Measurements from ENCODE around the gene ZNF787. TPM values are rescaled to one million over a fixed set of nuclear protein-coding genes. Genes with fewer than 3 reads are reported as not detected.

Gene ZNF787
- polyA plus RNA-seq, 3 donors = 1.2 to 16.2 (median 1.8) TPM

GRCh38 chr19:56120002-56120370 lies 1.1 kb downstream of the ZNF787 start:
- peak overlapping the region; percentile 95 to 96 for H3K27ac ChIP-seq (ENCODE audit: low read depth in 1 of 2, low read length in 2 of 2)

GRCh38 chr19:56119582-56119978 lies 1.5 kb downstream of the ZNF787 start:
- peak overlapping the region; percentile 92 for H3K9ac ChIP-seq (ENCODE audit: insufficient read depth, low read length, poor library complexity, severe bottlenecking)
- no peaks in the 10 kb centered on the region for H3K27me3 Mint-ChIP-seq (ENCODE audit: low read depth in 3 of 3)
- peaks cover 50% of the 10 kb centered on the region for H3K4me1 Mint-ChIP-seq
- no peak overlapping the region for H2AFZ ChIP-seq (ENCODE audit: insufficient read depth, low read depth, low read length, poor library complexity, severe bottlenecking)
- no peak for DNase-seq
- H3K27me3 ChIP-seq (ENCODE audit: control insufficient read depth in 2 of 2, insufficient read depth in 2 of 2, low read length in 2 of 2) = no peaks in the 10 kb centered on the region
- H3K4me3 ChIP-seq (replicated peaks in 1 of 3; ENCODE audit: low read depth in 2 of 3, low read length in 3 of 3) = peak overlapping the region; percentile 48 to 80 (median 59)
- H3K4me2 ChIP-seq (replicated peaks; ENCODE audit: extremely low read depth, low read length, poor library complexity, severe bottlenecking) = peak overlapping the region; percentile 79
- H3K4me3 Mint-ChIP-seq = peak overlapping the region; percentile 84 to 92
- peaks cover 14 to 36% of the 10 kb centered on the region in 2 donors for H3K36me3 Mint-ChIP-seq
- 44% methylated on average over 15 of the region's 16 CpGs for WGBS (ENCODE audit: insufficient coverage)
- peaks cover 56% of the 10 kb centered on the region for H4K20me1 ChIP-seq (ENCODE audit: insufficient read depth, low read length)
- H3K79me2 ChIP-seq (ENCODE audit: insufficient read depth, low read length) = peaks cover 58% of the 10 kb centered on the region
- no peak for TF ChIP-seq CTCF (IDR thresholded peaks at IDR 0.05)
- peak overlapping the region; percentile 93 to 98 (median 96) for H3K27ac Mint-ChIP-seq
- H3K9me3 Mint-ChIP-seq = peaks cover 0 to 3% (median 0%) of the 10 kb centered on the region in 7 donors
- intact Hi-C loops (cut with micrococcal nuclease) = no loop called here
- no peaks in the 10 kb centered on the region for H3K9me3 ChIP-seq (replicated peaks in 1 of 2; ENCODE audit: control insufficient read depth in 1 of 2, insufficient read depth in 1 of 2, low read length in 2 of 2)
- peak overlapping the region; percentile 95 to 96 for H3K27ac ChIP-seq (ENCODE audit: low read depth in 1 of 2, low read length in 2 of 2)
- H3K36me3 ChIP-seq (replicated peaks in 1 of 2; ENCODE audit: control insufficient read depth in 1 of 2, insufficient read depth in 2 of 2, low read length in 2 of 2) = peaks cover 0 to 20% of the 10 kb centered on the region in 2 donors
- H3K4me1 ChIP-seq (ENCODE audit: control insufficient read depth in 1 of 2, insufficient read depth in 2 of 2, low read length in 2 of 2) = peaks cover 35 to 58% of the 10 kb centered on the region in 2 donors

More at GRCh38 chr19:56120002-56120370, 1.1 kb downstream of the ZNF787 start:
- Histone ChIP-seq H3K79me2 (ENCODE audit: insufficient read depth, low read length) (peaks cover 53% of the 10 kb centered on the region), H3K4me3 (replicated peaks in 1 of 3; ENCODE audit: low read depth in 2 of 3, low read length in 3 of 3) (peak overlapping the region; percentile 48 to 80 (median 59)), H3K36me3 (replicated peaks in 1 of 2; ENCODE audit: control insufficient read depth in 1 of 2, insufficient read depth in 2 of 2, low read length in 2 of 2) (peaks cover 0 to 20% of the 10 kb centered on the region in 2 donors), H3K4me1 (ENCODE audit: control insufficient read depth in 1 of 2, insufficient read depth in 2 of 2, low read length in 2 of 2) (peaks cover 32 to 54% of the 10 kb centered on the region in 2 donors), H3K9ac (ENCODE audit: insufficient read depth, low read length, poor library complexity, severe bottlenecking) (peak overlapping the region; percentile 92), H2AFZ (ENCODE audit: insufficient read depth, low read depth, low read length, poor library complexity, severe bottlenecking) (no peak overlapping the region), H3K4me2 (replicated peaks; ENCODE audit: extremely low read depth, low read length, poor library complexity, severe bottlenecking) (peak overlapping the region; percentile 79), H3K9me3 (replicated peaks in 1 of 2; ENCODE audit: control insufficient read depth in 1 of 2, insufficient read depth in 1 of 2, low read length in 2 of 2) (no peaks in the 10 kb centered on the region), H3K27me3 (ENCODE audit: control insufficient read depth in 2 of 2, insufficient read depth in 2 of 2, low read length in 2 of 2) (no peaks in the 10 kb centered on the region), H4K20me1 (ENCODE audit: insufficient read depth, low read length) (peaks cover 52% of the 10 kb centered on the region)
- WGBS (ENCODE audit: insufficient coverage) = 14% methylated on average over 5 of the region's 8 CpGs
- Mint-ChIP-seq H3K36me3 (peaks cover 11 to 32% of the 10 kb centered on the region in 2 donors), H3K4me3 (peak overlapping the region; percentile 84 to 92), H3K4me1 (peaks cover 45% of the 10 kb centered on the region), H3K27ac (peak overlapping the region; percentile 93 to 98 (median 96)), H3K9me3 (peaks cover 0 to 3% (median 0%) of the 10 kb centered on the region in 7 donors), H3K27me3 (ENCODE audit: low read depth in 3 of 3) (no peaks in the 10 kb centered on the region)
- TF ChIP-seq CTCF (IDR thresholded peaks at IDR 0.05) = no peak
- no peak for DNase-seq
- intact Hi-C loops (cut with micrococcal nuclease) = loop anchor here (1.0 to 2.0 kb wide), 3 partner anchors 9 to 195 kb away; partner anchors contain the start of genes ZNF444 (in 2 of the 2) and ZSCAN5A (in 1 of the 2)

Measured in CD14-positive monocyte (primary cell).